CD8-positive, alpha-beta memory T cell (primary cell): ENCODE measurements around the gene ABLIM3. TPM values are rescaled to one million over a fixed set of nuclear protein-coding genes. Genes with fewer than 3 reads are reported as not detected.

Experiments
- CTCF ChIA-PET: fragments of 350-600 bp; sonication (Branson Sonifier 250); formaldehyde crosslinking; loops from one replicate; lab custom pipeline; 2021; ENCODE audit warnings: antibody characterized with exemption; lab: Charles Lee
- POLR2A ChIA-PET: fragments of 350-600 bp; sonication (Branson Sonifier 250); formaldehyde crosslinking; loops from one replicate; lab custom pipeline; 2021; ENCODE audit warnings: antibody characterized with exemption; lab: Charles Lee
- DNase-seq, 5 donors: peaks; one replicate each; pipeline versions ENCODE4 v3.0.0 to v3.0.0-alpha.2; 2020 to 2022; ENCODE audit warnings: mixed read lengths in 1 of 5
- H3K27ac ChIP-seq: one replicate; pipeline ENCODE4 v1.7.0; 2013; ENCODE audit warnings: low read depth, mild to moderate bottlenecking, low read length, moderate library complexity
- H3K27me3 ChIP-seq: 2 replicates; pipeline ENCODE4 v1.7.0; 2013; ENCODE audit warnings: low read length, mild to moderate bottlenecking; ENCODE audit not compliant: insufficient read depth, poor library complexity, severe bottlenecking
- H3K36me3 ChIP-seq: 2 replicates; pipeline ENCODE4 v1.7.0; 2013; ENCODE audit warnings: mild to moderate bottlenecking, low read length, moderate library complexity; ENCODE audit not compliant: insufficient read depth
- H3K4me1 ChIP-seq: 2 replicates; pipeline ENCODE4 v1.7.0; 2013; ENCODE audit warnings: mild to moderate bottlenecking, low read length, moderate library complexity; ENCODE audit not compliant: insufficient read depth
- H3K4me3 ChIP-seq: 2 replicates; pipeline ENCODE4 v1.7.0; 2013; ENCODE audit warnings: mild to moderate bottlenecking, low read length
- H3K9me3 ChIP-seq: 2 replicates; pipeline ENCODE4 v1.7.0; 2013; ENCODE audit warnings: mild to moderate bottlenecking, low read length
- H3K27ac Mint-ChIP-seq, 8 donors: one replicate each; pipeline ENCODE4 v1.8.0; 2020 to 2021; ENCODE audit warnings: mixed read lengths in 8 of 8, mild to moderate bottlenecking in 6 of 8, inconsistent platforms in 3 of 8, moderate library complexity in 3 of 8
- H3K27me3 Mint-ChIP-seq, 2 donors: one replicate each; pipeline ENCODE4 v1.8.0; 2020 to 2021; ENCODE audit warnings: mixed read lengths in 2 of 2, mild to moderate bottlenecking in 1 of 2, moderate library complexity in 1 of 2
- H3K36me3 Mint-ChIP-seq, 3 donors: one replicate each; pipeline ENCODE4 v1.8.0; 2020 to 2021; ENCODE audit warnings: mixed read lengths in 3 of 3, inconsistent platforms in 1 of 3, mild to moderate bottlenecking in 1 of 3
- H3K4me1 Mint-ChIP-seq, 3 donors: one replicate each; pipeline ENCODE4 v1.8.0; 2020 to 2021; ENCODE audit warnings: mixed read lengths in 3 of 3, inconsistent platforms in 1 of 3, mild to moderate bottlenecking in 1 of 3
- H3K4me3 Mint-ChIP-seq, 7 donors: one replicate each; pipeline ENCODE4 v1.8.0; 2020 to 2021; ENCODE audit warnings: mixed read lengths in 7 of 7, mild to moderate bottlenecking in 6 of 7, moderate library complexity in 4 of 7, inconsistent platforms in 2 of 7
- H3K9me3 Mint-ChIP-seq, 5 donors: one replicate each; pipeline ENCODE4 v1.8.0; 2020 to 2022; ENCODE audit warnings: mixed read lengths in 5 of 5, mild to moderate bottlenecking in 3 of 5, moderate library complexity in 2 of 5, inconsistent platforms in 1 of 5
- polyA plus RNA-seq: library from polyadenylated mRNA; unstranded; fragments of 300-500 nt; fragmentation: Illumina TruSeq; gene quantifications from one replicate; pipeline ENCODE4 v1.2.3, GENCODE V29; 2021
- total RNA-seq, 2 experiments: library from RNA; stranded (reverse); gene quantifications; one replicate each; pipeline ENCODE4 v1.2.3, GENCODE V29; 2021

ABLIM3 gene
- total and polyA plus RNA-seq, 3 experiments from 2014 or later: 0.09 TPM; not detected in 2

- Histone ChIP-seq H3K27me3 (no peaks in the 10 kb centered on the region), H3K27ac (no peak overlapping the region), H3K36me3 (no peaks in the 10 kb centered on the region), H3K9me3 (no peaks in the 10 kb centered on the region), H3K4me3 (no peak overlapping the region), H3K4me1 (no peaks in the 10 kb centered on the region)
- DNase-seq: no peak
- Mint-ChIP-seq H3K27ac (no peak overlapping the region), H3K4me3 (no peak overlapping the region), H3K27me3 (peaks cover 9 to 45% of the 10 kb centered on the region in 2 donors), H3K9me3 (peaks cover 0 to 2% (median 0%) of the 10 kb centered on the region in 5 donors), H3K4me1 (no peaks in the 10 kb centered on the region), H3K36me3 (no peaks in the 10 kb centered on the region)
- CTCF ChIA-PET: interaction anchor here (1.4 kb wide), 1 partner anchor 9 kb away, joined by 3 read pairs; no protein-coding TSS in a partner anchor
- POLR2A ChIA-PET: no interaction called here
Observed at GRCh38 chr5:149127394-149127955, 13.8 kb upstream of the ABLIM3 start.

- H3K27me3 Mint-ChIP-seq: peaks cover 9 to 41% of the 10 kb centered on the region in 2 donors
- H3K4me1 Mint-ChIP-seq: no peaks in the 10 kb centered on the region
Observed at GRCh38 chr5:149128023-149128875, 13.0 kb upstream of the ABLIM3 start.

GRCh38 chr5:149129181-149129580 is 12.1 kb upstream of the ABLIM3 start:
- Histone ChIP-seq H3K4me3 (no peak overlapping the region), H3K9me3 (no peaks in the 10 kb centered on the region), H3K4me1 (no peaks in the 10 kb centered on the region), H3K27me3 (no peaks in the 10 kb centered on the region), H3K36me3 (no peaks in the 10 kb centered on the region), H3K27ac (no peak overlapping the region)
- Mint-ChIP-seq H3K27me3 (peaks cover 12 to 45% of the 10 kb centered on the region in 2 donors), H3K27ac (no peak overlapping the region), H3K36me3 (no peaks in the 10 kb centered on the region), H3K4me3 (no peak overlapping the region), H3K4me1 (no peaks in the 10 kb centered on the region), H3K9me3 (no peaks in the 10 kb centered on the region)
- DNase-seq: no peak
- ChIA-PET POLR2A (no interaction called here), CTCF (no interaction called here)

More at GRCh38 chr5:149128023-149128875, 13.0 kb upstream of the ABLIM3 start:
- Histone ChIP-seq H3K4me1 (no peaks in the 10 kb centered on the region), H3K36me3 (no peaks in the 10 kb centered on the region), H3K27ac (no peak overlapping the region), H3K9me3 (no peaks in the 10 kb centered on the region), H3K27me3 (no peaks in the 10 kb centered on the region), H3K4me3 (no peak overlapping the region)
- H3K27ac Mint-ChIP-seq: no peak overlapping the region
- no peak for DNase-seq
- no peak overlapping the region for H3K4me3 Mint-ChIP-seq
- no peaks in the 10 kb centered on the region for H3K36me3 Mint-ChIP-seq
- ChIA-PET POLR2A (no interaction called here), CTCF (interaction anchor here (1.4 kb wide), 1 partner anchor 9 kb away, joined by 3 read pairs; no protein-coding TSS in a partner anchor)
- H3K9me3 Mint-ChIP-seq: no peaks in the 10 kb centered on the region

- Mint-ChIP-seq H3K27me3 (peaks cover 11 to 48% of the 10 kb centered on the region in 2 donors), H3K4me1 (no peaks in the 10 kb centered on the region), H3K27ac (no peak overlapping the region), H3K36me3 (no peaks in the 10 kb centered on the region), H3K4me3 (no peak overlapping the region), H3K9me3 (no peaks in the 10 kb centered on the region)
- CTCF ChIA-PET: interaction anchor here (1.7 kb wide), 1 partner anchor 399 kb away, joined by 4 read pairs; no protein-coding TSS in a partner anchor
- Histone ChIP-seq H3K36me3 (no peaks in the 10 kb centered on the region), H3K9me3 (no peaks in the 10 kb centered on the region), H3K27ac (no peak overlapping the region), H3K4me1 (no peaks in the 10 kb centered on the region), H3K4me3 (no peak overlapping the region), H3K27me3 (no peaks in the 10 kb centered on the region)
- DNase-seq: no peak
- POLR2A ChIA-PET: no interaction called here
Observed at GRCh38 chr5:149130121-149130914, 11.0 kb upstream of the ABLIM3 start.

- ChIA-PET CTCF (interaction anchor here (1.1 kb wide), 1 partner anchor 132 kb away, joined by 4 read pairs; no protein-coding TSS in a partner anchor), POLR2A (no interaction called here)
- H3K27ac ChIP-seq: no peak overlapping the region
- no peaks in the 10 kb centered on the region for H3K9me3 Mint-ChIP-seq
- peaks cover 15 to 48% of the 10 kb centered on the region in 2 donors for H3K27me3 Mint-ChIP-seq
- no peak overlapping the region for H3K27ac Mint-ChIP-seq
- peaks cover 5% of the 10 kb centered on the region for H3K27me3 ChIP-seq
- DNase-seq: no peak
- H3K9me3 ChIP-seq: no peaks in the 10 kb centered on the region
- no peaks in the 10 kb centered on the region for H3K4me1 ChIP-seq
- H3K4me3 ChIP-seq: no peak overlapping the region
- no peaks in the 10 kb centered on the region for H3K4me1 Mint-ChIP-seq
- H3K36me3 Mint-ChIP-seq: no peaks in the 10 kb centered on the region
- no peak overlapping the region for H3K4me3 Mint-ChIP-seq
- H3K36me3 ChIP-seq: no peaks in the 10 kb centered on the region
Observed at GRCh38 chr5:149132474-149132873, 8.8 kb upstream of the ABLIM3 start.

- no peak for DNase-seq
- no peak overlapping the region for H3K27ac Mint-ChIP-seq
- no peaks in the 10 kb centered on the region for H3K36me3 Mint-ChIP-seq
- H3K27me3 ChIP-seq: peaks cover 5% of the 10 kb centered on the region
- ChIA-PET POLR2A (no interaction called here), CTCF (interaction anchor here (1.3 kb wide), 1 partner anchor 9 kb away, joined by 4 read pairs; no protein-coding TSS in a partner anchor)
- no peaks in the 10 kb centered on the region for H3K4me1 Mint-ChIP-seq
- H3K27ac ChIP-seq: no peak overlapping the region
- H3K4me3 ChIP-seq: no peak overlapping the region
- H3K9me3 Mint-ChIP-seq: no peaks in the 10 kb centered on the region
- H3K4me1 ChIP-seq: no peaks in the 10 kb centered on the region
- no peaks in the 10 kb centered on the region for H3K36me3 ChIP-seq
- peaks cover 18 to 40% of the 10 kb centered on the region in 2 donors for H3K27me3 Mint-ChIP-seq
- no peak overlapping the region for H3K4me3 Mint-ChIP-seq
- H3K9me3 ChIP-seq: no peaks in the 10 kb centered on the region
Observed at GRCh38 chr5:149133795-149134777, 7.2 kb upstream of the ABLIM3 start.

- POLR2A ChIA-PET: no interaction called here
- DNase-seq: no peak
- no peaks in the 10 kb centered on the region for H3K9me3 Mint-ChIP-seq
- no peak overlapping the region for H3K27ac ChIP-seq
- no peaks in the 10 kb centered on the region for H3K36me3 Mint-ChIP-seq
- CTCF ChIA-PET: no interaction called here
- H3K4me3 ChIP-seq: no peak overlapping the region
- no peaks in the 10 kb centered on the region for H3K9me3 ChIP-seq
- no peak overlapping the region for H3K27ac Mint-ChIP-seq
- H3K4me3 Mint-ChIP-seq: no peak overlapping the region
- H3K27me3 ChIP-seq: peaks cover 5% of the 10 kb centered on the region
- H3K27me3 Mint-ChIP-seq: peaks cover 19 to 36% of the 10 kb centered on the region in 2 donors
- H3K4me1 ChIP-seq: no peaks in the 10 kb centered on the region
- H3K4me1 Mint-ChIP-seq: no peaks in the 10 kb centered on the region
- no peaks in the 10 kb centered on the region for H3K36me3 ChIP-seq
Observed at GRCh38 chr5:149134778-149135500, 6.4 kb upstream of the ABLIM3 start.
